Endodermal cell (in vitro differentiated cells): ENCODE data around the gene SINHCAF. TPM values are rescaled to one million over a fixed set of nuclear protein-coding genes. Genes with fewer than 3 reads are reported as not detected.

Source experiments
- DNase-seq: peaks from one replicate; pipeline ENCODE4 v3.0.0-alpha.2; 2017
- H3K27ac ChIP-seq: 2 replicates; pipeline ENCODE4 v1.5.1; 2013; ENCODE audit warnings: mild to moderate bottlenecking, low read depth, low read length, moderate library complexity
- H3K27me3 ChIP-seq: 2 replicates; pipeline ENCODE4 v1.6.1; 2013; ENCODE audit warnings: mild to moderate bottlenecking, low read length, moderate library complexity; ENCODE audit not compliant: insufficient read depth, control insufficient read depth, poor library complexity, severe bottlenecking
- H3K36me3 ChIP-seq: 2 replicates; pipeline ENCODE4 v1.7.0; 2013; ENCODE audit warnings: mild to moderate bottlenecking, low read length, moderate library complexity; ENCODE audit not compliant: control insufficient read depth, insufficient read depth
- H3K4me1 ChIP-seq: one replicate; pipeline ENCODE4 v1.7.0; 2013; ENCODE audit warnings: low read length; ENCODE audit not compliant: control insufficient read depth, insufficient read depth
- H3K4me3 ChIP-seq: 2 replicates; pipeline ENCODE4 v1.5.1; 2013; ENCODE audit warnings: mild to moderate bottlenecking, low read length, moderate library complexity
- H3K9ac ChIP-seq: 2 replicates; pipeline ENCODE4 v1.6.1; 2013; ENCODE audit warnings: mild to moderate bottlenecking, low read length, moderate library complexity; ENCODE audit not compliant: poor library complexity, severe bottlenecking; ENCODE audit errors: extremely low read depth
- H3K9me3 ChIP-seq: 2 replicates; pipeline ENCODE4 v1.6.1; 2013; ENCODE audit warnings: mild to moderate bottlenecking, low read length, moderate library complexity; ENCODE audit not compliant: control insufficient read depth
- H3K27ac Mint-ChIP-seq: 2 replicates; pipeline ENCODE4 v1.8.0; 2020; ENCODE audit warnings: mixed read lengths
- H3K27me3 Mint-ChIP-seq: 2 replicates; pipeline ENCODE4 v1.8.0; 2021; ENCODE audit warnings: mild to moderate bottlenecking, mixed read lengths; ENCODE audit not compliant: insufficient read depth
- H3K36me3 Mint-ChIP-seq: 2 replicates; pipeline ENCODE4 v1.8.0; 2020; ENCODE audit warnings: low read depth, mixed read lengths
- H3K4me1 Mint-ChIP-seq: 2 replicates; pipeline ENCODE4 v1.8.0; 2020; ENCODE audit warnings: mixed read lengths
- H3K4me3 Mint-ChIP-seq: 2 replicates; pipeline ENCODE4 v1.8.0; 2020; ENCODE audit warnings: mild to moderate bottlenecking, moderate library complexity, mixed read lengths
- H3K9me3 Mint-ChIP-seq: 2 replicates; pipeline ENCODE4 v1.8.0; 2020; ENCODE audit warnings: mild to moderate bottlenecking, mixed read lengths
- WGBS, 2 experiments: methylation state at CpG; one replicate each; pipeline versions ENCODE4 v1.1.5 to v1.1.7; 2013; ENCODE audit warnings: missing lambda C conversion rate in 2 of 2, mixed read lengths in 1 of 2; ENCODE audit not compliant: insufficient coverage in 1 of 2, insufficient read length in 1 of 2; 5-methylcytosine and 5-hydroxymethylcytosine counted together
- total RNA-seq, 2 donors: library from RNA; stranded (reverse); fragmentation: NEBNext Ultra II Directional in 1 of 2; extraction: Animal tissue kit (Norgen Biotek cat#: 25700) in 1 of 2; gene quantifications; 2 replicates in 1 of 2; 3 replicates in 1 of 2; pipeline ENCODE4 v1.2.1, GENCODE V29; 2021
- TF ChIP-seq, protein P1 (sequence below): fragments of 200-600 bp; sonication (generic); conservative IDR thresholded peaks from 2 replicates; pipeline ENCODE4 v1.5.0; 2021; ENCODE audit warnings: antibody characterized with exemption, mild to moderate bottlenecking

Gene SINHCAF
- total RNA-seq, 2 donors from 2014 or later = 323 to 779 TPM

DNA sequence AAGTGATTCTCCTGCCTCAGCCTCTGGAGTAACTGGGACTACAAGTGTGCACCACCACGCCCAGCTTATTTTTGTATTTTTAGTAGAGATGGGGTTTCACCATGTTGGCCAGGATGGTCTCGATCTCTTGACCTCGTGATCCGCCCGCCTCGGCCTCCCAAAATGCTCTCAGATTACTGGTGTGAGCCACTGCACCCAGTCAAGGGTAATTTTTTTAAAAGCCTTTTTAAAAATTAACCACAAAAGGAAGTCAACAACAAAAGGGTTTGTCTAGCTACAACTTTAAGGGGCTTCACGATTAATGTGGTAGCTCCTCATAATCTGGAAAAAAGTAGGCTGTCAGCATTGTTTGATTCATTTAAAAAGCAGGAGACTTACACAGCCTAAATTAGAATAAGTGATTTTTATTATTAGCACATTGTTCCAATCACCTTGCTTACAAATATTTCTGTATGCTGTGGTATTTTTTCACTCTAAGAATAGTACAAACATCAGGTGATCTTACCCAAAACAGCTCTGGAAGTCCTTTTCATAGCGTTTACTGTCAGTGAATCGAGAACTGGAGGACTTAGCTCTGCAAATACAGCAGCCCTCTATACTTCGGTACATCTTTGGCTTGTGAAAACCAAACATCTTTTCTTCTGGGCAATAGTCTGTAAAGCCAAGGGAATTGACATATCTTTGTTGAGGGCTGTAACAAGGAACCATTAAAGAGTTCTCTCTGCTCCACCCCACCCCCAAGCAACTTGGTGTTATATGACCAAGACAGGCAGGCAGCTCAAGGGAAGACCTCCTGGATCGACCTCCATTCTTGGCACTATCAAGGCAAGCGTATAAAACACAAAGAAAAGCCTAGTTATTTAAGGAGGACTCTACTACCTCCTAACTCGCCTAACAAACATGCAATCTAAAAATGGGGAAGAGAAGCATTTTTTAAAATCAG lies 28.1 kb downstream of the SINHCAF start:
- Histone ChIP-seq H3K4me1 (peaks cover 16% of the 10 kb centered on the region), H3K4me3 (no peak overlapping the region), H3K27ac (no peak overlapping the region), H3K36me3 (peaks cover 83% of the 10 kb centered on the region), H3K9me3 (no peaks in the 10 kb centered on the region), H3K27me3 (no peaks in the 10 kb centered on the region), H3K9ac (no peak overlapping the region)
- 93 to 96% methylated on average over 9 to 13 of the region's 13 CpGs for WGBS, 2 experiments
- Mint-ChIP-seq H3K27ac (peak overlapping the region; percentile 77), H3K4me3 (no peak overlapping the region), H3K27me3 (no peaks in the 10 kb centered on the region), H3K4me1 (peaks cover 32% of the 10 kb centered on the region), H3K36me3 (peaks cover 92% of the 10 kb centered on the region), H3K9me3 (no peaks in the 10 kb centered on the region)
- TF ChIP-seq, protein P1, sequence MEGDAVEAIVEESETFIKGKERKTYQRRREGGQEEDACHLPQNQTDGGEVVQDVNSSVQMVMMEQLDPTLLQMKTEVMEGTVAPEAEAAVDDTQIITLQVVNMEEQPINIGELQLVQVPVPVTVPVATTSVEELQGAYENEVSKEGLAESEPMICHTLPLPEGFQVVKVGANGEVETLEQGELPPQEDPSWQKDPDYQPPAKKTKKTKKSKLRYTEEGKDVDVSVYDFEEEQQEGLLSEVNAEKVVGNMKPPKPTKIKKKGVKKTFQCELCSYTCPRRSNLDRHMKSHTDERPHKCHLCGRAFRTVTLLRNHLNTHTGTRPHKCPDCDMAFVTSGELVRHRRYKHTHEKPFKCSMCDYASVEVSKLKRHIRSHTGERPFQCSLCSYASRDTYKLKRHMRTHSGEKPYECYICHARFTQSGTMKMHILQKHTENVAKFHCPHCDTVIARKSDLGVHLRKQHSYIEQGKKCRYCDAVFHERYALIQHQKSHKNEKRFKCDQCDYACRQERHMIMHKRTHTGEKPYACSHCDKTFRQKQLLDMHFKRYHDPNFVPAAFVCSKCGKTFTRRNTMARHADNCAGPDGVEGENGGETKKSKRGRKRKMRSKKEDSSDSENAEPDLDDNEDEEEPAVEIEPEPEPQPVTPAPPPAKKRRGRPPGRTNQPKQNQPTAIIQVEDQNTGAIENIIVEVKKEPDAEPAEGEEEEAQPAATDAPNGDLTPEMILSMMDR = no peak
- no peak for DNase-seq

DNA sequence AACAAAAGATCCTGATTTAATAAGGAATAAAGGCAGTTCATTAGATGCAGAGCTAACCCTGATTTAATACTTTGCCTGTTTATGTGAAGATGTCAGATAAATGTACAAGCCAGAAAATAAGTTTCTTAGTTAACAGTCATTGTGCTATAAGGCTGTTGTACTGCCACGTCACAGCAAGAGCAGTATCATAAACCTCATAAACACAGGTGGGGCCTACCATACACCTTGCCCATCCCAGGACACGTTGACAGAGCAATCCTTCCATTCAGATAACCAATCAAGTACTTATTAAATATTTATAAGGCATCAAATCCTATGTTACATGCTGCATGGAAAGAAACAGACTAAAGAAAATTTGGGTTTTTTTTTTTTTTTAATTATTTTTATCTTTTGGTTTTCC lies 36.5 kb downstream of the SINHCAF start:
- 83 to 100% methylated on average over 1 of the region's 2 CpGs for WGBS, 2 experiments
- no peak overlapping the region for H3K27ac Mint-ChIP-seq
- no peak overlapping the region for H3K4me3 ChIP-seq
- H3K4me1 Mint-ChIP-seq = peaks cover 18% of the 10 kb centered on the region
- peaks cover 19% of the 10 kb centered on the region for H3K9me3 ChIP-seq
- peaks cover 96% of the 10 kb centered on the region for H3K36me3 Mint-ChIP-seq
- no peak overlapping the region for H3K27ac ChIP-seq
- TF ChIP-seq, protein P1 = no peak
- no peak for DNase-seq
- H3K4me1 ChIP-seq = no peaks in the 10 kb centered on the region
- H3K27me3 ChIP-seq = no peaks in the 10 kb centered on the region
- H3K36me3 ChIP-seq = peaks cover 95% of the 10 kb centered on the region
- no peak overlapping the region for H3K4me3 Mint-ChIP-seq
- H3K27me3 Mint-ChIP-seq = no peaks in the 10 kb centered on the region
- H3K9ac ChIP-seq = no peak overlapping the region
- H3K9me3 Mint-ChIP-seq = peaks cover 2% of the 10 kb centered on the region

DNA sequence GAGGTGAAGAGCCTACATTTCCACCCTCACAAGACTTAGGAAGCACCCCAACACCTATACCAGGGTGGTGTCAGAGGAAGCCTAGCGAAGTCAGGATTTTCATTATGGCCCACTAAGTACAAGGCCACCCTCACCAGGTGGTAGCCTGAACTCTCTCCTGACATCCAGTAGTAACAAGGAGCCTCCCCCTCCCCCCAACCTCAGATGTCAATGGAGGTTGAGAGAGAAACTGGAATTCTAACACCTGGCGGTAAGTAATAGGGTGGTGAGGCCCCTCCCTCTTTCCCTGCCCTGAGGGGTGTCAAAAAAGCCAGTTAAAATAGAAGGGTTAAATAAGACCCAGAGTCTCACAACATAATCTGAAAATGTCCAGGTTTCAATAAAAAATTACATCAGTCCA lies 37.6 kb downstream of the SINHCAF start:
- H3K4me1 Mint-ChIP-seq = peaks cover 18% of the 10 kb centered on the region
- peak; percentile 62 for DNase-seq
- H3K36me3 Mint-ChIP-seq = peaks cover 96% of the 10 kb centered on the region
- WGBS, 2 experiments = 70% methylated on average over 1 of the region's 2 CpGs; no CpG with 5 or more reads in 1 of the 2 experiments
- H3K4me1 ChIP-seq = no peaks in the 10 kb centered on the region
- no peak overlapping the region for H3K27ac ChIP-seq
- peaks cover 96% of the 10 kb centered on the region for H3K36me3 ChIP-seq
- H3K27me3 ChIP-seq = no peaks in the 10 kb centered on the region
- H3K9me3 ChIP-seq = peaks cover 19% of the 10 kb centered on the region
- H3K27me3 Mint-ChIP-seq = no peaks in the 10 kb centered on the region
- no peak overlapping the region for H3K9ac ChIP-seq
- peaks cover 3% of the 10 kb centered on the region for H3K9me3 Mint-ChIP-seq
- peak overlapping the region; percentile 79 for H3K27ac Mint-ChIP-seq
- TF ChIP-seq, protein P1 = no peak
- no peak overlapping the region for H3K4me3 Mint-ChIP-seq
- H3K4me3 ChIP-seq = no peak overlapping the region
